Measurements from ENCODE around the gene CPN2. TPM values are rescaled to one million over a fixed set of nuclear protein-coding genes. Genes with fewer than 3 reads are reported as not detected.

Gene CPN2
- total and polyA plus RNA-seq, 11 donors, result 0.14 to 6.0 (median 0.72) TPM

DNA sequence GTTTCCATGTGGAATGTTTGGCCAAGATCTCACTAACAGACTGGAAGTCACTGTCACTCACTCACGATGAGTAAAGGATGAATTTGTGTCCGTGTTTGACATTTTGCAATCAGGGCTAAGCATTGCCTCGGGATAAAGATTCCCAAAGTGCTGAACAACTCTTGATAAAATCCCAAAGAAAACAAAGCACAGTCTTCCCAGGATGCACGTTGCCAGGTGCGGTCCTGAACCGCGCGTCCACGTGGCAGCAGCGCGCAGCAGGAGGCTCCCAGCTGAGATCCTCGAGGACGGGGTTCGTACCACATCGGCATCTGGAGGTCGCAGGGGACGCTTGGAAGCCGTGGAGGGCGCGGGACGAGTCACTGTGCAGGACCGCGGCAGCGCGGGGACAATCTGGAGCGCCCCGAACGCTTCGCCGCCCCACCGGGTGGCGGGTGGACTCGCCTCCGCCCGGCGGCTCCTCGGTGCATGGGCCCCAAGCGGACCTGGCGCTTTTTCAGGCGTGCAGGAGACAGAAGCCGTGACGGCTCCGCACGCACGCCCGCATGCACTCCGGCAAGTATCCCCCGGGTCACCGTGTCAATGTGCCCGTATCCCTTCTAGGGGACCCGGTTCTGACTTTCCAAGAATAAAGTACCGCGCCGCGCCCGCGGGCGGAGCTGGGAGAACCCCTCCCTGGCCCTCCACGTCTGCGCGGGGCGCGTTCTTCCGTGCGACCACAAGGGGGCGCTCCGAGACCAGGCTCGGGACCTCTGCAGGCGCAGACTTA is 17.7 kb downstream of the CPN2 start:
- ATAC-seq (peak; percentile 87 to 92 (median 90)), DNase-seq (peak; percentile 82 to 94 (median 86))
- Histone ChIP-seq H3K36me3 (no peaks in the 10 kb centered on the region), H3K9me3 (no peaks in the 10 kb centered on the region), H3K27ac (no peak overlapping the region), H3K27me3 (peaks cover 0 to 35% (median 13%) of the 10 kb centered on the region in 9 donors), H3K4me1 (peaks cover 0 to 28% (median 11%) of the 10 kb centered on the region in 12 donors), H3K4me3 (peak overlapping the region in 11 of 12 donors; percentile 3 to 56 (median 46))
- WGBS, 4 donors, result 3 to 5% (median 4%) methylated on average over 28 to 69 of the region's 69 CpGs
- TF ChIP-seq POLR2A (IDR thresholded peaks at IDR 0.05), result no peak
- TF ChIP-seq, protein P1, sequence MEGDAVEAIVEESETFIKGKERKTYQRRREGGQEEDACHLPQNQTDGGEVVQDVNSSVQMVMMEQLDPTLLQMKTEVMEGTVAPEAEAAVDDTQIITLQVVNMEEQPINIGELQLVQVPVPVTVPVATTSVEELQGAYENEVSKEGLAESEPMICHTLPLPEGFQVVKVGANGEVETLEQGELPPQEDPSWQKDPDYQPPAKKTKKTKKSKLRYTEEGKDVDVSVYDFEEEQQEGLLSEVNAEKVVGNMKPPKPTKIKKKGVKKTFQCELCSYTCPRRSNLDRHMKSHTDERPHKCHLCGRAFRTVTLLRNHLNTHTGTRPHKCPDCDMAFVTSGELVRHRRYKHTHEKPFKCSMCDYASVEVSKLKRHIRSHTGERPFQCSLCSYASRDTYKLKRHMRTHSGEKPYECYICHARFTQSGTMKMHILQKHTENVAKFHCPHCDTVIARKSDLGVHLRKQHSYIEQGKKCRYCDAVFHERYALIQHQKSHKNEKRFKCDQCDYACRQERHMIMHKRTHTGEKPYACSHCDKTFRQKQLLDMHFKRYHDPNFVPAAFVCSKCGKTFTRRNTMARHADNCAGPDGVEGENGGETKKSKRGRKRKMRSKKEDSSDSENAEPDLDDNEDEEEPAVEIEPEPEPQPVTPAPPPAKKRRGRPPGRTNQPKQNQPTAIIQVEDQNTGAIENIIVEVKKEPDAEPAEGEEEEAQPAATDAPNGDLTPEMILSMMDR (IDR thresholded peaks at IDR 0.05), result peak; percentile 98 to 100 (median 99)
- intact Hi-C loops (cut with DNase I), result loop anchor here (1.0 to 10.0 kb wide), 6 partner anchors 69 to 261 kb away; no protein-coding TSS in a partner anchor

DNA sequence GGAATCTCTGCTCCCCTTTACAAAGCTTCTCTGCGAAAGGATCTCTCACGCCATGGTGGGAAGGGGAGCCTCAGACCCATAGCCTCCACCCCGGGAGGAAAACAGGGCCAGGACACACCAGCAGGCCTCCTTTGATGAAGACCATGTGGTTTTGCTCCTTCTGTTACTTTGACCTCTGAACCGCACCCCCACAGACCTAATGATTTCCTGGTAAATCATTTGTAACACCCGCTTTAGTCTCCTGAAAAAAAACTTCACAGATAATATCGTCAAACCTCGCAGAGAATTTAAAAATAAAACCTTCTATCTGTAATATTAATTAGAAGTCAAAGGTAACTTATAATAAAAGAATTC is 18.3 kb downstream of the CPN2 start:
- Histone ChIP-seq H3K9me3 (no peaks in the 10 kb centered on the region), H3K27ac (no peak overlapping the region), H3K4me1 (peaks cover 0 to 28% (median 11%) of the 10 kb centered on the region in 12 donors), H3K36me3 (no peaks in the 10 kb centered on the region), H3K4me3 (no peak overlapping the region), H3K27me3 (peaks cover 0 to 41% (median 13%) of the 10 kb centered on the region in 9 donors)
- 79 to 88% (median 83%) methylated on average over 7 of the region's 7 CpGs for WGBS, 4 donors
- TF ChIP-seq, protein P1 (IDR thresholded peaks at IDR 0.05), result no peak
- TF ChIP-seq POLR2A (IDR thresholded peaks at IDR 0.05), result no peak
- intact Hi-C loops (cut with DNase I), result loop anchor here (1.0 to 10.0 kb wide), 6 partner anchors 69 to 262 kb away; no protein-coding TSS in a partner anchor
- DNase-seq (no peak), ATAC-seq (no peak)

DNA sequence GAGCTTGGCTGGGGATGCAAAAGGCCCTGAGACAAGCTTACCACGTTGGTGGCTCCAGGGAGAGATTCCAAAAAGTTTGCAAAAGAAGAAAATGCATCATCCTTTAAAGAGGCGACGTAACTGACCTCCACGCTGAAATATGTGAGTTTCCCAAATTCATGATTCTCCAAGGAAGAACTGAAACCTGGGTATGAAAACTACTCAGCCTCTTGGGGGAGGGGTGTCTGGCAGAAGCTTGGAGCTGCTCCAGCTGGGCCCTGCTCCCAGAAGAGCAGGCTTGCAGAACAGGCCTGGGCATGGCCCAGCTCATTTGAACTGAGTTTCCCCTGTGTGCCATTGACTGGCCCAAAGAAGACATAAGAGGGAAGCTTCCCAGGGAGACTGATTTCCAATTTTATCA is 20.5 kb downstream of the CPN2 start:
- TF ChIP-seq POLR2A (IDR thresholded peaks at IDR 0.05), result no peak
- TF ChIP-seq, protein P1 (IDR thresholded peaks at IDR 0.05), result no peak
- ATAC-seq, result peak; percentile 66 to 79 (median 73)
- Histone ChIP-seq H3K4me1 (peaks cover 0 to 28% (median 11%) of the 10 kb centered on the region in 12 donors), H3K27me3 (peaks cover 0 to 46% (median 14%) of the 10 kb centered on the region in 9 donors), H3K9me3 (no peaks in the 10 kb centered on the region), H3K4me3 (no peak overlapping the region), H3K27ac (peak overlapping the region in 4 of 12 donors; percentile 37 to 59 (median 44)), H3K36me3 (no peaks in the 10 kb centered on the region)
- intact Hi-C loops (cut with DNase I), result loop anchor here in 6 of 10 donors (5.0 to 10.0 kb wide), 3 partner anchors 72 to 264 kb away; no protein-coding TSS in a partner anchor
- peak in 4 of 5 donors; percentile 55 to 85 (median 69) for DNase-seq
- WGBS, 4 donors, result 50 to 74% (median 54%) methylated on average over 4 of the region's 4 CpGs

DNA sequence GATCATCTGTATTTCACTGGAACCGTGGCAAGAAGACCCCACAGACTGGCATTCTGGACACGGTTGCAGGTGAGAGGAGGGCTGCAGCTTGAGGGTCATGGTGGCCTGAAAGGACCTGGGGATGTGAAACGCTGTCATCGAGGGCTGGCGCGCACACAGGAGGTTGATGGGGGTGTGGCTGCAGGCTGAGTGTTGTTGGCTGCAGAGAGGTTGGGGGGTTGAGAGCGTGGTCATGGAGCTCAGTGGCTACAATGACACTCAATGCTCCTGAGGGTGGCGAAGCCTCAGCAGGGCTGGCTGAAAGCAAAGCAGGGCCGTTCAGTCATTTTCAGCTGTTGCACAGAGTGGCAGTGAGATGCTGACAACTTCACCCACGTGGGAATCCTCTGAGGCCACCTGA is 21.0 kb downstream of the CPN2 start:
- H3K4me1 ChIP-seq, result peaks cover 0 to 28% (median 11%) of the 10 kb centered on the region in 12 donors
- H3K9me3 ChIP-seq, result no peaks in the 10 kb centered on the region
- H3K27ac ChIP-seq, result peak overlapping the region in 1 of 12 donors; percentile 38
- H3K36me3 ChIP-seq, result no peaks in the 10 kb centered on the region
- ATAC-seq (peak in 3 of 4 donors; percentile 7 to 51 (median 27)), DNase-seq (peak in 1 of 5 donors; percentile 57)
- intact Hi-C loops (cut with DNase I), result loop anchor here in 6 of 10 donors (5.0 to 10.0 kb wide), 3 partner anchors 72 to 265 kb away; no protein-coding TSS in a partner anchor
- no peak overlapping the region for H3K4me3 ChIP-seq
- WGBS, 4 donors, result 42 to 68% (median 58%) methylated on average over 10 of the region's 10 CpGs
- TF ChIP-seq POLR2A (IDR thresholded peaks at IDR 0.05), result no peak
- TF ChIP-seq, protein P1 (IDR thresholded peaks at IDR 0.05), result no peak
- H3K27me3 ChIP-seq, result peaks cover 0 to 49% (median 14%) of the 10 kb centered on the region in 9 donors

Measured in heart left ventricle (tissue), 16 donors.